Central memory CD4-positive, alpha-beta T cell (primary cell): ENCODE data around the gene JCHAIN.

ENCODE experiments used
- DNase-seq: peaks from one replicate; pipeline ENCODE4 v3.0.0; 2022

Gene JCHAIN

DNA sequence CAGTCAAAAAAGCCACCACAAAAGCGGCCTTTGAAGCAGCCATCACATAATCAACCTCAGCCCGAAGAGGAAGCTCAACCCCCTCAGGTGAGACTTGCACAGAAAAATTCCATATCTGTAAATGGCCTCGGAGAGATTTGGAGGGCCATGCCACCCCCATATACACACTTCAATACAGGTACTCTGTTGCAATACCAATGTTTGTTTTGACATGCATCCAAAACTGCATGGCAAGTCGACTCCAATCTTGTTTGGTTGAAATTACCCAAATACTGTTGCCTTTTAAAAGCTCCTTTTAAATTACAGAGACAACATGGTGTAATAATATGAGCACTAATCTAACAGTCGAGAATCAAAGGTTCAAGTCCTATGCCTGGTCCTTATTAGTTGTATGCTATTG lies 31.8 kb downstream of the JCHAIN start:
- no peak for DNase-seq

DNA sequence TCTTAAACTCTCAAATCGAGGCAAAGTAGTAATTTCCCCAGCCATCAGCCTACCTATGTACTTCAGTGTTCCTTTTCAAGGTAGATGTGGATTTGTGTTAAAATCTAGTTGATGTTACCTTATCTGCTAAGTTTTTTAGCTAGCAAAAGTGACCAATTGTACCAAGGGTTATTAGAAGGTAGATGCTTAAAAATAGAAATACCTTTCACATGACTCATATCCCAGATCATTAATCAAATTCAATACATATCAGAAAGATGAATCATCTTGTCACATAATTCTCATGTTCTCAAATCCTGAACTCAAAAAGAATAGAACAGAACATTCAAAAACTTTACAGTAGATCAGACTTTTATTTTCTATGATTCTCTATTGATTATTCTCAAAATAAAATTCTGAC lies 34.3 kb downstream of the JCHAIN start:
- no peak for DNase-seq

DNA sequence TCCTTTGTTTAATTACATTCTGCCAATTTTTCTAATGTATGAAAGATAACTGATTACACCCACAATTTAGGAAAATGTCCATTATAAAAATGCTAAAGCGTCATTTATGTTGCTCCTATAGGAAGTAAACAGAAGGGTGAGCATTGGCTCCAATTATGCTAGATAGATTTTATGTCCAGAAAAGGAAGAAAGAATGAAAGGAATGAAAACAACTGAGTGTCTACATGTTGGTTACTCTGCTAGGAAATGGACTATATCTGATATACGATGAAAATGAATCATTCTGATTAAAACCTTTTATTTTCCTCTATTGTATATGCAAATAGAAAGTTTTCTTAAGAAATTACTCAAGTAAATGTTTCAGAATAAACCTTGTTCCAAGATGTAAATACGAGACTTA lies 36.1 kb downstream of the JCHAIN start:
- no peak for DNase-seq

DNA sequence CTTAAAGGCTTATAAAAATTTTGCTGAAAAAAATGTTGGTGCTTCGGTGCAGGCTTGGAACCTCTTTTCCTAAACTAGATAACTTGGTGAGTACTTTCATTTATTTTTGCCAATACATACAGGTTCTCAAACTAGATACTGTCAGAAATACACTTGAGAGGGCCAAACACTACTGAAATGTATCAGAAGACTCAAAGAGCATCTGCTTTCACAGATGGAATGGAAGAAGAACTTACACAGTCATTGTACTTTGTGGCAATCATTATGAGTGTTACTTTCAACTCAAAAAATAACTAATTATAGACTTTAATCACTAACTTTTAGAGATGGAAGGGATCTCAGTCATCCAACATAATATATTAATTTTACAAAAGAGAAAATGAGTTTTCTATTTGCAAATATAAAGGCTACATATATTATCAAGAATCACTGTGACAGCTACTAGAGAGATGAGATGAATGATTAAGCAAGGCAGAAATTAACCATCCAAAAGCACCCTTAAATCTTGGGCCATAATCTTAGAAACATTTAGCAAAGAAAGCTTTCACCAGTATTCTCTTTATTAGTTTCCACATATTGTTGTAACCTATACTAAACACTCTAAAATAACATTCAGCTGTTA lies 36.7 kb downstream of the JCHAIN start:
- DNase-seq: no peak

DNA sequence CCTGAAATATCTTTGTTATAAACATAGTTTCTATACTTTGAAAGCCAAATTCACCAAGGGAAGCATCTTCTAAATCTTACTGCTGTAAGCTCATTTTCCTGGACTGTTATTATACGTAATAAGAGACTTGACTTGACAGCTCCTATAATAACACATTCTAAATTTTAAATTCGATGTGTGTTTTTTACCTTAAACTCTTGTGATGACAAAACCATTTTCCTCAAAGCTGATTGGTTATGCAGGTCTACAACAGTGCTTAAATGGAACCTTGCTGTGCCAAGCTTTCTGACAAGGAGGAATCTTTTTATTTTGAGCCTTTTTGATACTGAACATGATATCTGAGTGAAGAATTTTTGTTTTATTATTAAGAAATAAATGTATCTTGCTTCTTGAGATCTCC lies 37.9 kb downstream of the JCHAIN start, which contains the start of gene ENAM:
Gene ENAM (plus strand): TSS at position 301 of the 400 bp plus-strand sequence. CDS start 757 bp downstream, outside the sequence.
- no peak for DNase-seq

DNA sequence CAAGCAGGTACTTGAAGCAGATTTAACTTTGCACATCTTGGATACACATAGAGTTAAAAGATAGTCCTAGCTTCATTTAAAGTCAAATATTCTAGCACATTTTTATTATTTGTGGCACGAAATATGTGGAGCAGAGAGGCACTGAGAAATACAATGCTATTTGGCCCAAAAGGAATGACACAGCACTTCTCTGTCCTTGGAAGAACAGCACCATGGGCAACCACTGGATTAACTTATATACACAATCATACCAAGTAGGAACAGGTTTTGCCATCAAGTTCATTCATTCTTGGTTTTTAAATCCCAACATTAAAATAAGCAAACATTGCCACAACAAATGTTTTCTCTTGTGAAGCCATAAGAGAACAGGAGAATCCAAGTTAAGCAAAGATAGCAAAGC lies 38.7 kb downstream of the JCHAIN start:
- DNase-seq: no peak

DNA sequence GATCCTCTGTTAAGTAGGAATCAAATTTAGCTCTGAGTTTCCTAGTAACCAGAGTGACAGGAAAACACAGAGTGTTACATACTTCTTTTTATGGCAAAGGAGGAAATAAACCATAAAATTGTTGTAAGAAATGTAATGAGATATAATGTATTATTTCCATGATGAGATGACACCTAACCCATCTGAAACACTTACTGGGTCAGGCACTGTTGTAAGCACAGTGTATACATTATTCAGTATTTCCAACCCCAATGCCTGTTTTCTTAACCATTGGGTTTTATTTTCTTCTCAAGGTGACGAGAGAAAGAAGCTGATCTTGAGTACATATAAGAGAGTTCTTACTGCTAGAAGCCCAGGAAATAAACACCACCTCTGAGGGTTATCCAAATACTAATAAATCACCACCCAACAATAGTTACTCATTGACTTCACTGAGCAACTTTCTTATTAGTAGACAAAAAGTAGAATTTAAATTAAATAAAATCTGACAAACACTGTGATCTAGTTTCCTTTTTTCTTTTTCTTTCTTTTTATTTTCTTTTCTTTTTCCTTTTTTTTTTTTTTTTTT lies 42.0 kb downstream of the JCHAIN start:
- no peak for DNase-seq

DNA sequence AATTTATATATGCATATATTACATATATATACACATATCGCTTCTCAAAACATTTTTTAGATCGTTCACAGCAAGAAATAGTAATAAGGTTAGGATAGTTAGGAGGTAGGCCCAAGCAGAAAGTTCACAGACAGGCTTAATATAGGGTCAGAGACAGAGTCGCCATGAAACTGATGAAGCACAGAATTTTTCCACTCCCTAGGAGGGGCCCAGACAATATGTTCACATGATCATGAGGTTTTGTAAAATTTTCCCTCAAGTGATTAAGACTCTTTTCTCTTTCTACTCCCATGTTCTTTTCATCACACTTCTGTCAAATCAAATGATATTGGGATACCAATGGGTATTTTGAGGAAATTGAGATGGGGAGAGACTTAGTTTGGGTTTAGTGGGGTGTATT lies 43.0 kb downstream of the JCHAIN start:
- DNase-seq: no peak

DNA sequence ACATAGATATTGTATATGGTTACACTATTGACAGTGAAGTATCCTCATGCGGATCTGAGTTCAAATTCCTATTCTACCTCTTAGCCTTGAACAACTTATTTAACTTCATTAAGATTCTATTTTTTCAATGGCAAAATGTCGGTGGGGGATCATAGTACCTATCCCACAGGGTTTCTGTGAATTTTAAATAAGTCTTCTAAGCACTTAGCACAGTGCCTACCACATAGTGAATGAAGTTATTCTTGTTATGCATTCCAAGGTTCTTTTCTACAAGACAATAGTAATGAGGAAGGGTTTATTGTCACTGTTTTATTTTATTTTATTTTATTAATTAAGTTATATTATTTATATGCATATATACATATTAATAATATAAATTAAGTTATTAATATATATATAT lies 46.5 kb downstream of the JCHAIN start:
- no peak for DNase-seq

DNA sequence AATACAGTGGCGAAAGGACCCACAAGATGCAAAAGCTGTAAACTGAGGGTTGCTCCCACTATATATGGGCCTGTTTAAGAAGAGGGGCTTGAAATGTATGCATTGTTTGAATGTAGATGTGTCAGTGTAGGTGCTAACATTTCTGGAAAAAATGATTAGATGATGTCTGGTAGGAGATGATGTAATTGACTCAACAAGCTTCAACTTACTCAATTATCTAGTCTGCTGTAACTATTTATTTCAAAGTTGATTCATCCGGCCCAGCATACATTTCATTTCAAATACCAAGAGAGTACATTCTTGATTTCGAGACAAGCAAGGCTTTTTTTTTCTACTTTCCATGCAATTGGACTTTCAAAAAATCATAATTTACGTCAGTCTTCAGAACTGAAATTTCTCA lies 47.0 kb downstream of the JCHAIN start:
- DNase-seq: no peak

DNA sequence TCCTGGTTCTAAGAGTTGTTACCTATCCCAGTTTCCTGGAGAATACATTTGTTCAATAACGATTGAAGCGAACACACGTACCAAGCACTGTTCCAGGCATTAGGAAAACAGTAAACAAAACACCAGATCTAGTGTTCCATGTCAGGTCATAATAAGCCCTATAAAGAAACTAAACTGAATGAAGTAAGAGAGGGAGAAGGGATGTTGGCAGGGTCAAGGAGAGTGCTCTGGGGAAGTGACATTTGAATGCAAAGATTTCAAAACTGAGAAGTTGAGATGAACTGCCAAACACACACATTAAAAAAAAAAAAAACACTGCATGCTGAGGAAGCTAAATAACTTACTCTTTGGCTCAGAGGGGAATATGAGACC lies 52.1 kb downstream of the JCHAIN start:
- no peak for DNase-seq

DNA sequence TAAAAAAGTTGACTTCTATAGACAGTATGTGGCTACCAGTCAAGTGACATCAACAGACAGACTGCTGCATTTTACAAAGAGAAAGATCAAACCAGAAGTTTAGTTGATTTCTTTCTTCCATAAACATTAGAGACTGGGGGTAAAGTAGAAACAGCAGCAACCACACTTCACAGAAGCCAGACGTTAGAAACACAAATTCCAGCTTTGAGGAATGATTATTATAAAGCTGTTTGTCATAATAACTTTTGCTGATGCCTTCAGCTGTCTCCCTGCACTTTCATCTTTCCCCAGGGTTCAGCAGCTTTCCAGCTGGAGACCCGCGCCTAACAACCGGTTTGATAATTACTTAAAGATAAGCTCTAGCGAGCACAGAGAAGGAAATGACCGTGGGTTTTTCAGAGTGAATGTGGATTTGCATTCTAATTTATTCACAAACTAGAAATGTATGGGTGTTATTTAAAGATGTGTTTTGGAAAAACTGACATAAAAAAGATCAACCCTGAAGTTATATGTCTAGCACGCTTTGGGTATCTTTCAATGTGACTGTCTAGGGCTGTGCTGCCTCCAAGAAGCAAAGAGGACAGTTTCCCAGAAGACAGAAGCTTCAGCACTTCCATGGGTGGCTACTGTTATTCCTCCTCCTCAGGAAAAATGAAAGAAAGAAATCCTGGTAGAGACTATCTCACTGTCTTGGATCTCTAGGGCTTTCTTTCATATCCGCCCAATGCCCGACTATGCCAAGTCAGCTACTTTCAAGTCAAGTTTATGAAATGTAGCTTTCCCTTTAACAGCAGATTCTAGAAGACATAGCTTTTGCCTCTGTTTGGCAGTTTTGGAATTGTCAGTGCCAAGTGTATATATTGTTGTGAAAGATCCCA lies 52.8 kb downstream of the JCHAIN start:
- no peak for DNase-seq

DNA sequence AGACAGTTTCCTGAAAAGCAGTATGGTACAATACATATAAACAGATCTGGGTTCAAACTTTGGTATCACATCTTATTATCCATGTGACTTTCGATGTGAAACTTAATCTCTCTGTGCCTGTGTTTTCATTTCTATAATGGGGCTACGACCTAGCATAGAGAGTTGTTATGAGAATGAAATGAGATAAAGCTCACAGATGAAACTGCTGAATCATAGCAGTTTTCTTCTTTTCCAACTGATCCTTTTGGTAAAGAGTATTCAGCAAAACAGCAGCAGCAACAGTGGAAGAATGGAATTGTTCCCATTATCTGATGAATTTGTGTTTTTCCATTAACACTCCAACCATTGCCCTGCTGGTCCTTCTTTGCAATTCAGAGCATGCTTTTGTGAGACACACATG lies 58.0 kb downstream of the JCHAIN start:
- no peak for DNase-seq

DNA sequence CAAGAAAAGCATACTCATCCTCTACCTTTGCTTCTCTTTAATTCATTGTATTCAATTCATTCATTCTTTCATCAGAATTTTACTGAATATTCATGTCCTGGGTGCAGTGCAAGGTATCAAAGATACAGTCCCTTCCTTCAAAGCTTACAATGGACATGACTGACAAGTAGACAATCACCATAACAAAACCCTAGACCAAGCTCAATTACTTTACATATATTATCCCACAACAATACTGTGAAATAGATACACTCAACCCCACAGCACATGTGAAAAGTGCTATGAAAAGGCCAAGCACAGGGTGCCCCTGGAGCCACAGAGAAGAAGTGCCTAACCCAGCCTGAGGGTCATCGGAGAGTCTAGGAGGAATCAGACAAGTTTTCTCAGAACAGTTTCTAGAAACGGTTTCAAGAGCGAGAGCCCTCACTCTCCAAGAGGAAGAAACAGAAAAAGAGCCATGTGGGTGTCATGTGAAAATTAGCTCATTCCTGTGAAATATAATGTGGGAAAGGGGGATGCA lies 58.9 kb downstream of the JCHAIN start:
- no peak for DNase-seq

DNA sequence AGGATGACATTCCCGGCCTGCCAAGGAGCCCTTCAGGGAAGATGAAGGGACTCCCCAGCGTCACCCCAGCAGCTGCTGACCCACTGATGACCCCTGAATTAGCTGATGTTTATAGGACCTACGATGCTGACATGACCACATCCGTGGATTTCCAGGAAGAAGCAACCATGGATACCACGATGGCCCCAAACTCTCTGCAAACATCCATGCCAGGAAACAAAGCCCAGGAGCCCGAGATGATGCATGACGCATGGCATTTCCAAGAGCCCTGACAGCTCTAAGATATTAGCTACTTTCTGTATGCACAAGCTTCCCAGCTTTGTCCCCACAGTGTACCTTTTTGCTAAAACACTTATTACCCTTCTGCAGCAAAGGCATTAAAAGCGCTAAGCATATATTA lies 59.8 kb downstream of the JCHAIN start:
- DNase-seq: no peak
